HG02610 (cell line): ENCODE data around the gene PIK3CD.
"Not testable (repeated sequence)": the region's sequence is repeated elsewhere in the genome, so short reads cannot be mapped to it uniquely, and the experiment has no call there.

ENCODE experiments used
- ATAC-seq: cut with Tn5 transposase; IDR thresholded peaks from one replicate; pipeline ENCODE4 v1.9.1; 2021; ENCODE audit warnings: mild to moderate bottlenecking, moderate library complexity; ENCODE audit not compliant: unreplicated experiment

The PIK3CD gene

GRCh38 chr1:9653491-9654050 lies 2.0 kb downstream of the PIK3CD start:
- no peak for ATAC-seq

- ATAC-seq = no peak
These were observed 2.7 kb downstream of the PIK3CD start for GRCh38 chr1:9654051-9654833.

- peak; percentile 29 for ATAC-seq
These were observed 3.5 kb downstream of the PIK3CD start for GRCh38 chr1:9654834-9655723.

- no peak for ATAC-seq
These were observed 4.3 kb downstream of the PIK3CD start for GRCh38 chr1:9655836-9656235.

GRCh38 chr1:9657521-9658032 lies 6.0 kb downstream of the PIK3CD start:
- ATAC-seq = no peak

- ATAC-seq = no peak
These were observed 6.7 kb downstream of the PIK3CD start for GRCh38 chr1:9658199-9658598.

- ATAC-seq = no peak
These were observed 7.8 kb downstream of the PIK3CD start for GRCh38 chr1:9659328-9659727.

- no peak for ATAC-seq
These were observed 11.7 kb downstream of the PIK3CD start for GRCh38 chr1:9663257-9663656.

- ATAC-seq = no peak
These were observed 13.7 kb downstream of the PIK3CD start for GRCh38 chr1:9665193-9665592.

GRCh38 chr1:9668080-9668479 lies 16.5 kb downstream of the PIK3CD start:
- no peak for ATAC-seq

- ATAC-seq = peak; percentile 61
These were observed 18.6 kb downstream of the PIK3CD start for GRCh38 chr1:9670085-9670484.

- ATAC-seq = no peak
These were observed 20.0 kb downstream of the PIK3CD start for GRCh38 chr1:9671377-9672140.

- ATAC-seq = no peak
These were observed 20.9 kb downstream of the PIK3CD start for GRCh38 chr1:9672444-9672843.

- ATAC-seq = no peak
These were observed 23.9 kb downstream of the PIK3CD start for GRCh38 chr1:9675393-9675792.

GRCh38 chr1:9676128-9676527 lies 24.6 kb downstream of the PIK3CD start:
- not testable (repeated sequence) for ATAC-seq

- no peak for ATAC-seq
These were observed 25.4 kb downstream of the PIK3CD start for GRCh38 chr1:9676815-9677393.

- ATAC-seq = no peak
These were observed 28.6 kb downstream of the PIK3CD start for GRCh38 chr1:9680091-9680490.

- ATAC-seq = no peak
These were observed 29.3 kb downstream of the PIK3CD start for GRCh38 chr1:9680828-9681227.

GRCh38 chr1:9684801-9685200 lies 33.3 kb downstream of the PIK3CD start:
- no peak for ATAC-seq

GRCh38 chr1:9687120-9687873 lies 35.8 kb downstream of the PIK3CD start:
- peak; percentile 38 for ATAC-seq
